Activated naive CD8-positive, alpha-beta T cell treated with anti-CD3 and anti-CD28 coated beads for 36 hours (primary cell): Measurements from ENCODE around the gene AP3B1. TPM values are rescaled to one million over a fixed set of nuclear protein-coding genes. Genes with fewer than 3 reads are reported as not detected.

ENCODE experiments used
- DNase-seq: peaks from one replicate; pipeline ENCODE4 v3.0.0; 2021
- H3K27ac Mint-ChIP-seq: one replicate; pipeline ENCODE4 v1.8.0; 2022; ENCODE audit warnings: mild to moderate bottlenecking, moderate library complexity, mixed read lengths
- H3K27me3 Mint-ChIP-seq: one replicate; pipeline ENCODE4 v1.8.0; 2022; ENCODE audit warnings: mild to moderate bottlenecking, mixed read lengths
- H3K36me3 Mint-ChIP-seq: one replicate; pipeline ENCODE4 v1.8.0; 2021; ENCODE audit warnings: mild to moderate bottlenecking, mixed read lengths
- H3K4me1 Mint-ChIP-seq: one replicate; pipeline ENCODE4 v1.8.0; 2021; ENCODE audit warnings: mixed read lengths
- H3K4me3 Mint-ChIP-seq: one replicate; pipeline ENCODE4 v1.8.0; 2022; ENCODE audit warnings: mild to moderate bottlenecking, moderate library complexity, mixed read lengths
- H3K9me3 Mint-ChIP-seq: one replicate; pipeline ENCODE4 v1.8.0; 2022; ENCODE audit warnings: mixed read lengths
- total RNA-seq, 2 experiments: library from RNA; stranded (reverse); gene quantifications; one replicate each; pipeline ENCODE4 v1.2.3, GENCODE V29; 2021

The AP3B1 gene, protein sequence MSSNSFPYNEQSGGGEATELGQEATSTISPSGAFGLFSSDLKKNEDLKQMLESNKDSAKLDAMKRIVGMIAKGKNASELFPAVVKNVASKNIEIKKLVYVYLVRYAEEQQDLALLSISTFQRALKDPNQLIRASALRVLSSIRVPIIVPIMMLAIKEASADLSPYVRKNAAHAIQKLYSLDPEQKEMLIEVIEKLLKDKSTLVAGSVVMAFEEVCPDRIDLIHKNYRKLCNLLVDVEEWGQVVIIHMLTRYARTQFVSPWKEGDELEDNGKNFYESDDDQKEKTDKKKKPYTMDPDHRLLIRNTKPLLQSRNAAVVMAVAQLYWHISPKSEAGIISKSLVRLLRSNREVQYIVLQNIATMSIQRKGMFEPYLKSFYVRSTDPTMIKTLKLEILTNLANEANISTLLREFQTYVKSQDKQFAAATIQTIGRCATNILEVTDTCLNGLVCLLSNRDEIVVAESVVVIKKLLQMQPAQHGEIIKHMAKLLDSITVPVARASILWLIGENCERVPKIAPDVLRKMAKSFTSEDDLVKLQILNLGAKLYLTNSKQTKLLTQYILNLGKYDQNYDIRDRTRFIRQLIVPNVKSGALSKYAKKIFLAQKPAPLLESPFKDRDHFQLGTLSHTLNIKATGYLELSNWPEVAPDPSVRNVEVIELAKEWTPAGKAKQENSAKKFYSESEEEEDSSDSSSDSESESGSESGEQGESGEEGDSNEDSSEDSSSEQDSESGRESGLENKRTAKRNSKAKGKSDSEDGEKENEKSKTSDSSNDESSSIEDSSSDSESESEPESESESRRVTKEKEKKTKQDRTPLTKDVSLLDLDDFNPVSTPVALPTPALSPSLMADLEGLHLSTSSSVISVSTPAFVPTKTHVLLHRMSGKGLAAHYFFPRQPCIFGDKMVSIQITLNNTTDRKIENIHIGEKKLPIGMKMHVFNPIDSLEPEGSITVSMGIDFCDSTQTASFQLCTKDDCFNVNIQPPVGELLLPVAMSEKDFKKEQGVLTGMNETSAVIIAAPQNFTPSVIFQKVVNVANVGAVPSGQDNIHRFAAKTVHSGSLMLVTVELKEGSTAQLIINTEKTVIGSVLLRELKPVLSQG
- 10 to 100 TPM; 36.6 to 36.7 TPM for total RNA-seq

- Mint-ChIP-seq H3K36me3 (peaks cover 4% of the 10 kb centered on the region), H3K4me1 (peaks cover 27% of the 10 kb centered on the region), H3K9me3 (no peaks in the 10 kb centered on the region), H3K4me3 (peak within 1 kb of the TSS; percentile 93), H3K27ac (peak within 1 kb of the TSS; percentile 97), H3K27me3 (peaks cover under 1% of the 10 kb centered on the region)
- DNase-seq: peak; percentile 99
Observed at GRCh38 chr5:78294248-78295034, at the start of gene AP3B1. AP3B1 (minus strand) TSS chr5:78294698; CDS start chr5:78294579, 119 bp downstream.

GRCh38 chr5:78341440-78341839 lies 46.9 kb upstream of the AP3B1 start:
- peaks cover 11% of the 10 kb centered on the region for H3K27me3 Mint-ChIP-seq
- peaks cover 14% of the 10 kb centered on the region for H3K9me3 Mint-ChIP-seq
- H3K27ac Mint-ChIP-seq: no peak overlapping the region
- H3K4me1 Mint-ChIP-seq: no peaks in the 10 kb centered on the region
- no peak overlapping the region for H3K4me3 Mint-ChIP-seq
- peaks cover 3% of the 10 kb centered on the region for H3K36me3 Mint-ChIP-seq
- no peak for DNase-seq

DNA sequence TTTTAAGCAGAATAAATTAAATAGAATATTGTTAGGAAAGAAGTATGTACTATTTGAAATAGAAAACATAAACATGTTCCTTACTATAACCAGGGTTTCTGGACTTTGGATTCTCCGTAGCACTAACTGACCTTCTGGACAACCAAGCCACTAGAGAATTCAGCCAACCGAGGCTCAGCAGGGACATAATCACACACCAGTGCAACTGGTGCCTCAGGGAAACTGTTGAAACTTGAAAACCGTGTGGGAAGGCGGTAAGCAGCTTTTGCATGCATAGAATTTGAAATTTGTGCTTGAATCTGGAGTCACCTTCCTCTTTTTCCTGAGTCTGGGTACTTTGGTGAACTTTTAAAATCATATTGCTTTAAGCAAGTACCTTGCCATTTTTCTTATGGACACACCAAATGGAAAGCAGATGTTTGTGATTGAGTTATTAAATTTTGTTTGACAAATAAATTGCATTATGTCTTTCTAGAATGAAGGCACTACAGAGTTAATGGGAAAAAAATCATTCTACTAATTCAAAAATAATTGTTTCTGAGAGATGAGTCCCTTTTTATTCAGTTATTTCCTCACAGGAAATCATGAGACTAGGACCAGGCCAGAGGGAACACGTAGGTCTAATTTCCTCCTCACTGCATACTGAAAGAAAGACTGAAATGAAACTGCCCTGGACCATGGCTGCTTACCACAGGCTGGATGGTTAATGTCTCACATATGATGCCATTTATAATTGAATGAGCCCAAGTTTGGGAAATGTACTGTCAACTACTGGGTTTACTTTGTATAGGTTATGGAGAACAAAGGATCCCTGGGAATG lies 45.3 kb upstream of the AP3B1 start:
- Mint-ChIP-seq H3K27me3 (peaks cover 11% of the 10 kb centered on the region), H3K9me3 (peaks cover 14% of the 10 kb centered on the region), H3K4me1 (no peaks in the 10 kb centered on the region), H3K4me3 (no peak overlapping the region), H3K27ac (no peak overlapping the region), H3K36me3 (peaks cover 3% of the 10 kb centered on the region)
- no peak for DNase-seq

- peaks cover 6% of the 10 kb centered on the region for H3K27me3 Mint-ChIP-seq
- DNase-seq: no peak
- peaks cover 14% of the 10 kb centered on the region for H3K9me3 Mint-ChIP-seq
- peaks cover 3% of the 10 kb centered on the region for H3K36me3 Mint-ChIP-seq
- H3K4me1 Mint-ChIP-seq: no peaks in the 10 kb centered on the region
- H3K4me3 Mint-ChIP-seq: no peak overlapping the region
- H3K27ac Mint-ChIP-seq: no peak overlapping the region
Observed at GRCh38 chr5:78336698-78337097, 42.2 kb upstream of the AP3B1 start.

GRCh38 chr5:78335976-78336375 lies 41.5 kb upstream of the AP3B1 start:
- DNase-seq: no peak
- peaks cover 14% of the 10 kb centered on the region for H3K9me3 Mint-ChIP-seq
- H3K4me1 Mint-ChIP-seq: no peaks in the 10 kb centered on the region
- peaks cover 3% of the 10 kb centered on the region for H3K36me3 Mint-ChIP-seq
- no peak overlapping the region for H3K27ac Mint-ChIP-seq
- H3K27me3 Mint-ChIP-seq: peaks cover 9% of the 10 kb centered on the region
- no peak overlapping the region for H3K4me3 Mint-ChIP-seq

DNA sequence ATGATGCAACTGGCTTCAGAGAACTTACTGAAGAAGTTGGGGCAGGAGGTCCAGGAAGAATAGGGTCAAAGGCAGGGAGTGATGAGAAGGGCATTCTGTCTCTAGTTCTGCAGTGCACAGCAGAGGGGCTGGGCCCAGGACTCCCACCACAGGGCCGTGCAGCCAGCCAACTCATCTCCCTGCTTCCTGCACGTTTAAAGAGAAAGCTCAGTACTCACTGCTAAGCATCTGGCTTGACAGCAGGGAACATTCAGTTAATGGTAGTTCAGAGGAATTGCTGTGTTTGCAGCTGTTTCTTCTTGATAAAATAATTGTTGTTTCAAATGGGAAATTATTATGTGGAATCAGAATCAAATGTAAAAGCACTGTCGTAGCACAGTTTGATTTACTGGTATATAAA lies 40.3 kb upstream of the AP3B1 start:
- Mint-ChIP-seq H3K4me1 (no peaks in the 10 kb centered on the region), H3K9me3 (peaks cover 14% of the 10 kb centered on the region), H3K27ac (no peak overlapping the region), H3K4me3 (no peak overlapping the region), H3K27me3 (peaks cover 12% of the 10 kb centered on the region), H3K36me3 (peaks cover 3% of the 10 kb centered on the region)
- DNase-seq: no peak

GRCh38 chr5:78331523-78332080 lies 37.1 kb upstream of the AP3B1 start:
- peaks cover 16% of the 10 kb centered on the region for H3K27me3 Mint-ChIP-seq
- no peak overlapping the region for H3K27ac Mint-ChIP-seq
- no peaks in the 10 kb centered on the region for H3K36me3 Mint-ChIP-seq
- no peaks in the 10 kb centered on the region for H3K4me1 Mint-ChIP-seq
- DNase-seq: no peak
- H3K4me3 Mint-ChIP-seq: no peak overlapping the region
- H3K9me3 Mint-ChIP-seq: peaks cover 1% of the 10 kb centered on the region

- Mint-ChIP-seq H3K4me3 (no peak overlapping the region), H3K27ac (no peak overlapping the region), H3K4me1 (no peaks in the 10 kb centered on the region), H3K36me3 (no peaks in the 10 kb centered on the region), H3K9me3 (no peaks in the 10 kb centered on the region), H3K27me3 (peaks cover 10% of the 10 kb centered on the region)
- DNase-seq: no peak
Observed at GRCh38 chr5:78328585-78329173, 34.2 kb upstream of the AP3B1 start.

- Mint-ChIP-seq H3K9me3 (no peaks in the 10 kb centered on the region), H3K27me3 (peaks cover 10% of the 10 kb centered on the region), H3K27ac (no peak overlapping the region)
Observed at GRCh38 chr5:78327761-78328510, 33.4 kb upstream of the AP3B1 start.

DNA sequence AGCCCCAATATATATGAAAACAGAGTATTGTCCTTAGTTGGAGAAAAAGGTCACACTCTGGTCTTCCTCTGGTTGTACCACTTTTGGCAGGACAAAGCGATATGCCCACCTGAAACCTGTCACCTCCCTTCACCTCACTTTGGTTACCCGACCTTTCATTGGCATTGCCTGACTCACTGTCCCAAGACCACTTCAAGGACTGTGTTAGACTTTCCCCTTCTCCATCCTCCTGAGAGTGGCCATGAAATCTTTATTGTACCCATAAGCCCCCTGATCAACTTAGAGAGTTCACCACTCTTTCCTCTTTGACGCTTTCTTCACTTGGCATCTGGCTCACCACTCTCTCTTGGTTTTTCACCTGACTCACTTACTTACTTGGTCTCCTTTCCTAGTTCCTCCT lies 32.4 kb upstream of the AP3B1 start:
- no peak overlapping the region for H3K4me3 Mint-ChIP-seq
- no peaks in the 10 kb centered on the region for H3K4me1 Mint-ChIP-seq
- H3K36me3 Mint-ChIP-seq: no peaks in the 10 kb centered on the region
- peaks cover 10% of the 10 kb centered on the region for H3K27me3 Mint-ChIP-seq
- no peak for DNase-seq
- no peak overlapping the region for H3K27ac Mint-ChIP-seq
- no peaks in the 10 kb centered on the region for H3K9me3 Mint-ChIP-seq

More at GRCh38 chr5:78327761-78328510, 33.4 kb upstream of the AP3B1 start:
- no peaks in the 10 kb centered on the region for H3K4me1 Mint-ChIP-seq
- H3K4me3 Mint-ChIP-seq: no peak overlapping the region
- DNase-seq: no peak
- no peaks in the 10 kb centered on the region for H3K36me3 Mint-ChIP-seq

GRCh38 chr5:78323241-78323640 lies 28.7 kb upstream of the AP3B1 start:
- Mint-ChIP-seq H3K4me1 (no peaks in the 10 kb centered on the region), H3K27me3 (no peaks in the 10 kb centered on the region), H3K36me3 (no peaks in the 10 kb centered on the region), H3K9me3 (no peaks in the 10 kb centered on the region), H3K4me3 (no peak overlapping the region), H3K27ac (no peak overlapping the region)
- DNase-seq: no peak

DNA sequence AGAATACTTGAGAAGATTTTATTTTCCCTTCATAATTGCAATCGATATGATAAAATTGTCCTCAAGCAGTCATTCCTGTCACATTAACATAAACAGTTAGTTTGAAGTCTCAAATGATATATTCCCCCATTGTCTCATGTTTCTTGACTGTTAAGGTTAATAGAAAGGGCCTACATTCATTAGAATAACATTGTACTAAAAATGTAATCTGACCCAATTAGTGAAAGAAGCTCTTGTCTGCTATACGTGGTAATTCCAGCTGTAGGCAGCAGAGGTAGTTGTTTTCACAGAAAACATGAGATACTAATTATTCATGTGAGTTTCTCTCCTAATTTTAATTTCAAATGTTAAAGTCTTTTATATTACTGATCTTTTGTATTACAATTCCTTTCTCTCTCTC lies 25.9 kb upstream of the AP3B1 start:
- no peaks in the 10 kb centered on the region for H3K9me3 Mint-ChIP-seq

DNA sequence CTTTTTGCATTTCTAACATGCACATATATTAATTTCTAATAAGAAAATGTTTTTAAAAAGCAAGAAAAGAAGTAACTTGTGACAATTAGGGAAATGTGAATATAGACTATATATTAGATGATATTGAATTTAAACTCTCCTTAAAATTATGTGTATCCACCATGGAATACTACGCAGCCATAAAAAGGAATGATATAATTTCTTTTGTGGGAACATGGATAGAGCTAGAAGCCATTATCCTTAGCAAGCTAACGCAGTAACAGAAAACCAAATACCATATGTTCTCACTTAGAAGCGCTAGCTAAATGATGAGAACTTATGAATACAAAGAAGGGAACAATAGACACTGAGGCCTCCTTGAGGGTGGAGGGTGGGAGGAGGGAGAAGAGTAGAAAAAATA lies 23.8 kb upstream of the AP3B1 start:
- Mint-ChIP-seq H3K27me3 (no peaks in the 10 kb centered on the region), H3K36me3 (no peaks in the 10 kb centered on the region), H3K27ac (no peak overlapping the region), H3K9me3 (no peaks in the 10 kb centered on the region), H3K4me1 (no peaks in the 10 kb centered on the region), H3K4me3 (no peak overlapping the region)
- no peak for DNase-seq

More for the DNA sequence above, 25.9 kb upstream of the AP3B1 start:
- DNase-seq: no peak
- Mint-ChIP-seq H3K27ac (no peak overlapping the region), H3K4me3 (no peak overlapping the region), H3K27me3 (no peaks in the 10 kb centered on the region), H3K36me3 (no peaks in the 10 kb centered on the region), H3K4me1 (no peaks in the 10 kb centered on the region)
